HepG2 (cell line): ENCODE measurements around the gene UBC. TPM values are rescaled to one million over a fixed set of nuclear protein-coding genes. Genes with fewer than 3 reads are reported as not detected.
A peak's percentile ranks its signal among the peaks of the same experiment; 100 is the strongest.

Experiments
- ARID2 ChIP-seq: sonication (generic); formaldehyde crosslinking; IDR thresholded peaks from 2 replicates; pipeline ENCODE4 v1.8.1; 2022; ENCODE audit warnings: mild to moderate bottlenecking, missing genetic modification reagents, borderline replicate concordance
- EHMT2 ChIP-seq: fragments of 200-600 bp; sonication (generic); IDR thresholded peaks from 2 replicates; pipeline ENCODE4 v1.7.0; 2017; ENCODE audit warnings: antibody characterized with exemption, low read depth, low read length, borderline replicate concordance
- IKZF4 ChIP-seq: sonication (generic); formaldehyde crosslinking; IDR thresholded peaks from 2 replicates; pipeline ENCODE4 v1.5.1; 2020; ENCODE audit warnings: borderline replicate concordance, mild to moderate bottlenecking, low read depth, missing genetic modification reagents; ENCODE audit errors: not compliant biosample characterization
- JARID2 ChIP-seq: sonication (generic); formaldehyde crosslinking; IDR thresholded peaks from 2 replicates; pipeline ENCODE4 v1.8.1; 2023; ENCODE audit warnings: missing genetic modification reagents, inconsistent platforms; ENCODE audit not compliant: insufficient replicate concordance
- MAFG ChIP-seq: sonication (generic); formaldehyde crosslinking; IDR thresholded peaks from 2 replicates; pipeline ENCODE4 v1.5.1; 2020; ENCODE audit warnings: mild to moderate bottlenecking, missing genetic modification reagents
- MED8 ChIP-seq: sonication (generic); formaldehyde crosslinking; IDR thresholded peaks from 2 replicates; pipeline ENCODE4 v1.8.1; 2023; ENCODE audit warnings: mild to moderate bottlenecking, missing genetic modification reagents; ENCODE audit not compliant: insufficient replicate concordance
- MXI1 ChIP-seq: IDR thresholded peaks from 3 replicates; pipeline ENCODE4 v1.6.1; 2012; ENCODE audit warnings: low read depth, low read length, inconsistent platforms, borderline replicate concordance
- RAD51 ChIP-seq: fragments of 450-650 bp; IDR thresholded peaks from 2 replicates; pipeline ENCODE4 v1.6.1; 2016; ENCODE audit warnings: borderline replicate concordance
- RBFOX2 ChIP-seq: fragments of 200-400 bp; formaldehyde crosslinking; IDR thresholded peaks from 2 replicates; pipeline ENCODE4 v1.6.1; 2017; ENCODE audit warnings: low read depth, mild to moderate bottlenecking, low read length
- RELA ChIP-seq: sonication (generic); formaldehyde crosslinking; IDR thresholded peaks from 2 replicates; pipeline ENCODE4 v1.4.0; 2020; ENCODE audit warnings: missing genetic modification reagents
- TCF7 ChIP-seq: sonication (generic); IDR thresholded peaks from 2 replicates; pipeline ENCODE4 v1.6.1; 2016; ENCODE audit warnings: antibody characterized with exemption, low read depth
- ZBTB20 ChIP-seq: sonication (generic); formaldehyde crosslinking; IDR thresholded peaks from 2 replicates; pipeline ENCODE4 v1.8.1; 2023; ENCODE audit warnings: missing genetic modification reagents, low read depth, mild to moderate bottlenecking, borderline replicate concordance
- ZNF333 ChIP-seq: sonication (generic); formaldehyde crosslinking; IDR thresholded peaks from 2 replicates; pipeline ENCODE4 v1.4.0; 2020; ENCODE audit warnings: mild to moderate bottlenecking, missing genetic modification reagents, borderline replicate concordance
- ZNF510 ChIP-seq: sonication (generic); formaldehyde crosslinking; IDR thresholded peaks from 2 replicates; pipeline ENCODE4 v1.4.0; 2020; ENCODE audit warnings: low read depth, mild to moderate bottlenecking, missing genetic modification reagents
- ZNF552 ChIP-seq: sonication (generic); formaldehyde crosslinking; IDR thresholded peaks from 2 replicates; pipeline ENCODE4 v1.9.0; 2022; ENCODE audit warnings: missing genetic modification reagents, mild to moderate bottlenecking, borderline replicate concordance
- polyA plus RNA-seq, 8 experiments: library from polyadenylated mRNA; depleted of rRNA in 3 of 8; stranded (reverse) in 7 of 8; unstranded in 1 of 8; fragments of >200 nt; fragmentation: Illumina TruSeq in 4 of 8; extraction: Trizol in 4 of 8; gene quantifications; 2 replicates each; pipeline versions ENCODE4 v1.2.1 to v1.2.3, GENCODE V29; 2011 to 2016; ENCODE audit warnings: low read depth in 4 of 8, missing spikeins in 1 of 8, mixed read lengths in 1 of 8; ENCODE audit not compliant: insufficient read depth in 1 of 8
- total RNA-seq, 5 experiments: library from RNA; depleted of rRNA; stranded (reverse); fragments of >200 nt; fragmentation: Illumina TruSeq; extraction: Trizol; gene quantifications; 2 replicates each; pipeline ENCODE4 v1.2.3, GENCODE V29; 2016; ENCODE audit warnings: low read depth in 1 of 5
- TF ChIP-seq, protein P1 (sequence below), 2 experiments: sonication (generic) in 1 of 2; formaldehyde crosslinking in 1 of 2; IDR thresholded peaks; 2 replicates each; pipeline versions ENCODE4 v1.4.0 to v1.6.1; 2018 to 2020; ENCODE audit warnings: missing genetic modification reagents in 2 of 2, borderline replicate concordance in 1 of 2, low read depth in 1 of 2, mild to moderate bottlenecking in 1 of 2, missing biosample characterization in 1 of 2
- TF ChIP-seq, protein P2 (sequence below): sonication (generic); formaldehyde crosslinking; conservative IDR thresholded peaks from 2 replicates; pipeline ENCODE4 v1.4.0; 2020; ENCODE audit warnings: missing genetic modification reagents
- TF ChIP-seq, protein P3 (sequence below): sonication (generic); formaldehyde crosslinking; conservative IDR thresholded peaks from 2 replicates; pipeline ENCODE4 v1.4.0; 2020; ENCODE audit warnings: missing genetic modification reagents
- TF ChIP-seq, protein P4 (sequence below): sonication (generic); formaldehyde crosslinking; conservative IDR thresholded peaks from 2 replicates; pipeline ENCODE4 v1.8.0; 2022; ENCODE audit warnings: low read depth, missing genetic modification reagents
- TF ChIP-seq, protein P5 (sequence below): sonication (generic); formaldehyde crosslinking; IDR thresholded peaks from 2 replicates; pipeline ENCODE4 v1.5.1; 2020; ENCODE audit warnings: missing genetic modification reagents, mild to moderate bottlenecking, borderline replicate concordance

UBC gene
- total and polyA plus RNA-seq, 2 of the 13 experiments (the other 11 are each of a cell fraction or from before 2014, with no cell fraction given): 805 to 1,432 TPM

DNA sequence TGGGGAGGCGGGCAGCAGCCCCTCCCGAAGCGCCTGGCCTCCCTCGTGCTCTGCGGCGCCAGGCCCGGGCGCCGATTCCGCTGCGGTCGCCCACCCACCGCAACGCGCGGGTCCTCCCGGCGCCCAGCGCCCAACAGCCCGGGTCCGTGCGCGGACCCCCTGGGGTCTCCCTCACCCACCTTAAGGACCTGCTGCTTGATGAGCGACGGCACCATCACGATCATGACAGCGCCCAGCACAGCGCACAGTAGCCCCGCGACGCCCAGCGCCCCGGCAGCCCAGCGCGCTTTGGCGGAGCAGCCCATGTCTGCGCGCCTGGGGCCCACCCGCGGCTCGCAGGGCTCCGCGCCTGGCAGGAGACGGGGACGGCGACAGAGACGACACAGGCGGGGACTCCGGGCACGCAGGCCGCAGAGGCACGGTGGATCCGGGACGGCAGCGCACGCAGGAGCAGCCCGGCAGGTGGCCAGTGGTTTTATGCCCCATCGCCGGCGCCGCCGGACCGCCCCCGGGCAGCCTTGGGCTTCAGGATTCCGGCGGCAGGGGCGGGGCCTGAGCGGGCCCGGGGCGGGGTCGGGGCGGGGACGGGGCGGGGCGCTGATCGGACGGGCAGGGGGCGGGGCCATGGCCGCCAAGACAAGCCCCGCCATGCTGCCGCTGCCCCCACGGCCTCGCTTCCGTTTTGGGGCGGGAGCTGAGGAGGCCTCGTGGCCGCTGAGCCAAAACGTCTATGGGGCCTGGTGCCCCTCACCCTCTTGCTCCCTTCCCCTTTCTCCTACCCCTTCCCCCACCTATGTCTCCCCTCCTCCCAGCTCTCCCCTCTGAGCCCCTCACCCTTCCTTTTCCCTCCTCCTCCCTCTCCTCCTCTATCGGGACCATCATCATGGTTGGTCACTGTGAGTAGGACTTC is 50.8 kb downstream of the UBC start, which contains the start of gene SCARB1 (continued):
- TF ChIP-seq, protein P1, sequence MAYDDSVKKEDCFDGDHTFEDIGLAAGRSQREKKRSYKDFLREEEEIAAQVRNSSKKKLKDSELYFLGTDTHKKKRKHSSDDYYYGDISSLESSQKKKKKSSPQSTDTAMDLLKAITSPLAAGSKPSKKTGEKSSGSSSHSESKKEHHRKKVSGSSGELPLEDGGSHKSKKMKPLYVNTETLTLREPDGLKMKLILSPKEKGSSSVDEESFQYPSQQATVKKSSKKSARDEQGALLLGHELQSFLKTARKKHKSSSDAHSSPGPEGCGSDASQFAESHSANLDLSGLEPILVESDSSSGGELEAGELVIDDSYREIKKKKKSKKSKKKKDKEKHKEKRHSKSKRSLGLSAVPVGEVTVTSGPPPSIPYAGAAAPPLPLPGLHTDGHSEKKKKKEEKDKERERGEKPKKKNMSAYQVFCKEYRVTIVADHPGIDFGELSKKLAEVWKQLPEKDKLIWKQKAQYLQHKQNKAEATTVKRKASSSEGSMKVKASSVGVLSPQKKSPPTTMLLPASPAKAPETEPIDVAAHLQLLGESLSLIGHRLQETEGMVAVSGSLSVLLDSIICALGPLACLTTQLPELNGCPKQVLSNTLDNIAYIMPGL (CRISPR knock-in tag; IDR thresholded peaks at IDR 0.05; ENCODE audit: borderline replicate concordance in 1 of 2, low read depth in 1 of 2): peak; percentile 75 to 90
- TF ChIP-seq RAD51 (no peak), RBFOX2 (peak; percentile 95), MXI1 (peak; percentile 64; the same call in 1 of the 3 replicates), TCF7 (no peak), MED8 (CRISPR knock-in tag) (peak; percentile 26), ZBTB20 (CRISPR knock-in tag) (no peak), ZNF552 (CRISPR knock-in tag) (no peak), MAFG (CRISPR knock-in tag) (no peak), IKZF4 (no peak), ZNF333 (CRISPR knock-in tag) (0 out of 2 replicates have a peak, but pooled peaks have one; percentile 74), ZNF510 (0 out of 2 replicates have a peak, but pooled peaks have one; percentile 5), JARID2 (CRISPR knock-in tag) (no peak), ARID2 (CRISPR knock-in tag) (no peak), RELA (CRISPR knock-in tag) (0 out of 2 replicates have a peak, but pooled peaks have one; percentile 71), EHMT2 (no peak)
- TF ChIP-seq, protein P2, sequence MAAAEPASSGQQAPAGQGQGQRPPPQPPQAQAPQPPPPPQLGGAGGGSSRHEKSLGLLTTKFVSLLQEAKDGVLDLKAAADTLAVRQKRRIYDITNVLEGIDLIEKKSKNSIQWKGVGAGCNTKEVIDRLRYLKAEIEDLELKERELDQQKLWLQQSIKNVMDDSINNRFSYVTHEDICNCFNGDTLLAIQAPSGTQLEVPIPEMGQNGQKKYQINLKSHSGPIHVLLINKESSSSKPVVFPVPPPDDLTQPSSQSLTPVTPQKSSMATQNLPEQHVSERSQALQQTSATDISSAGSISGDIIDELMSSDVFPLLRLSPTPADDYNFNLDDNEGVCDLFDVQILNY (CRISPR knock-in tag): no peak
- TF ChIP-seq, protein P3, sequence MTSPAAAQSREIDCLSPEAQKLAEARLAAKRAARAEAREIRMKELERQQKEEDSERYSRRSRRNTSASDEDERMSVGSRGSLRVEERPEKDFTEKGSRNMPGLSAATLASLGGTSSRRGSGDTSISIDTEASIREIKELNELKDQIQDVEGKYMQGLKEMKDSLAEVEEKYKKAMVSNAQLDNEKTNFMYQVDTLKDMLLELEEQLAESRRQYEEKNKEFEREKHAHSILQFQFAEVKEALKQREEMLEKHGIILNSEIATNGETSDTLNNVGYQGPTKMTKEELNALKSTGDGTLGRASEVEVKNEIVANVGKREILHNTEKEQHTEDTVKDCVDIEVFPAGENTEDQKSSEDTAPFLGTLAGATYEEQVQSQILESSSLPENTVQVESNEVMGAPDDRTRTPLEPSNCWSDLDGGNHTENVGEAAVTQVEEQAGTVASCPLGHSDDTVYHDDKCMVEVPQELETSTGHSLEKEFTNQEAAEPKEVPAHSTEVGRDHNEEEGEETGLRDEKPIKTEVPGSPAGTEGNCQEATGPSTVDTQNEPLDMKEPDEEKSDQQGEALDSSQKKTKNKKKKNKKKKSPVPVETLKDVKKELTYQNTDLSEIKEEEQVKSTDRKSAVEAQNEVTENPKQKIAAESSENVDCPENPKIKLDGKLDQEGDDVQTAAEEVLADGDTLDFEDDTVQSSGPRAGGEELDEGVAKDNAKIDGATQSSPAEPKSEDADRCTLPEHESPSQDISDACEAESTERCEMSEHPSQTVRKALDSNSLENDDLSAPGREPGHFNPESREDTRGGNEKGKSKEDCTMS (CRISPR knock-in tag): no peak
- TF ChIP-seq, protein P4, sequence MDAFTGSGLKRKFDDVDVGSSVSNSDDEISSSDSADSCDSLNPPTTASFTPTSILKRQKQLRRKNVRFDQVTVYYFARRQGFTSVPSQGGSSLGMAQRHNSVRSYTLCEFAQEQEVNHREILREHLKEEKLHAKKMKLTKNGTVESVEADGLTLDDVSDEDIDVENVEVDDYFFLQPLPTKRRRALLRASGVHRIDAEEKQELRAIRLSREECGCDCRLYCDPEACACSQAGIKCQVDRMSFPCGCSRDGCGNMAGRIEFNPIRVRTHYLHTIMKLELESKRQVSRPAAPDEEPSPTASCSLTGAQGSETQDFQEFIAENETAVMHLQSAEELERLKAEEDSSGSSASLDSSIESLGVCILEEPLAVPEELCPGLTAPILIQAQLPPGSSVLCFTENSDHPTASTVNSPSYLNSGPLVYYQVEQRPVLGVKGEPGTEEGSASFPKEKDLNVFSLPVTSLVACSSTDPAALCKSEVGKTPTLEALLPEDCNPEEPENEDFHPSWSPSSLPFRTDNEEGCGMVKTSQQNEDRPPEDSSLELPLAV (CRISPR knock-in tag): no peak
- TF ChIP-seq, protein P5, sequence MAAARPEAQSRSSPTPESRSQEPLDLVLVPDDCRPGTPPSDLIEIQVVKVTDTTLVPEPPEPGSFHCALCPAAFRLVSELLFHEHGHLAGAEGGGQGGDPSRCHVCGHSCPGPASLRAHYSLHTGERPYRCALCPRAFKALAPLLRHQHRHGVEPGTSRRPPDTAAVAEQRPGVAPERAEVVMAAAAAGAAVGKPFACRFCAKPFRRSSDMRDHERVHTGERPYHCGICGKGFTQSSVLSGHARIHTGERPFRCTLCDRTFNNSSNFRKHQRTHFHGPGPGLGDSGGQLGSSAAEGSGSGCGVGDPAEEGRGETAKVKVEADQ: no peak
